GM12873 (cell line): ENCODE results near the gene KIAA1328.

ENCODE experiments used
- TF ChIP-seq, protein P1 (sequence below): IDR thresholded peaks from 2 replicates; pipeline ENCODE4 v1.5.1; 2012; ENCODE audit warnings: low read depth, mild to moderate bottlenecking, moderate library complexity, low read length, control low read depth; ENCODE audit not compliant: insufficient read depth; ENCODE audit errors: missing control alignments

The KIAA1328 gene

GRCh38 chr18:36843199-36843598, 14.3 kb downstream of the KIAA1328 start:
- TF ChIP-seq, protein P1, sequence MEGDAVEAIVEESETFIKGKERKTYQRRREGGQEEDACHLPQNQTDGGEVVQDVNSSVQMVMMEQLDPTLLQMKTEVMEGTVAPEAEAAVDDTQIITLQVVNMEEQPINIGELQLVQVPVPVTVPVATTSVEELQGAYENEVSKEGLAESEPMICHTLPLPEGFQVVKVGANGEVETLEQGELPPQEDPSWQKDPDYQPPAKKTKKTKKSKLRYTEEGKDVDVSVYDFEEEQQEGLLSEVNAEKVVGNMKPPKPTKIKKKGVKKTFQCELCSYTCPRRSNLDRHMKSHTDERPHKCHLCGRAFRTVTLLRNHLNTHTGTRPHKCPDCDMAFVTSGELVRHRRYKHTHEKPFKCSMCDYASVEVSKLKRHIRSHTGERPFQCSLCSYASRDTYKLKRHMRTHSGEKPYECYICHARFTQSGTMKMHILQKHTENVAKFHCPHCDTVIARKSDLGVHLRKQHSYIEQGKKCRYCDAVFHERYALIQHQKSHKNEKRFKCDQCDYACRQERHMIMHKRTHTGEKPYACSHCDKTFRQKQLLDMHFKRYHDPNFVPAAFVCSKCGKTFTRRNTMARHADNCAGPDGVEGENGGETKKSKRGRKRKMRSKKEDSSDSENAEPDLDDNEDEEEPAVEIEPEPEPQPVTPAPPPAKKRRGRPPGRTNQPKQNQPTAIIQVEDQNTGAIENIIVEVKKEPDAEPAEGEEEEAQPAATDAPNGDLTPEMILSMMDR = no peak

DNA sequence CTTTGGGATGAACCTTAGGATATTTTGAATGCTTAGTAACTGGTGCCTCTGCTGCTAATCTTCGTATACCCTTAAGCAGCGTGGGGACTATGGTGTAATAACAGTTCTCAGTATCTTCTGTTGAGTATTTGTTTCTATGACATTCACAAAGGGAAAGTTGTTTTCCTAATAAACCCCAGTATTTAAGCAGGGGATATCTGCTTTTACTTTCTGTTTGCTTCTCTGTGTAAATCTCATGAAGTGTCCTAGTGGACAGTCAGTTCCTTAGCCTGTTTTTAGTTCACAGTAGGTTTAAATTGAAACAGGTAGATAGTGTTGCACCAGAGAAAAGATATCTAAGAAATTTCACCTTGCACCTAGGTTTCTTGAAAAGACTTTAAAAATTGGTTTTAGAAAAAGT, 14.9 kb downstream of the KIAA1328 start:
- TF ChIP-seq, protein P1 = no peak

- TF ChIP-seq, protein P1 = no peak
Measured at GRCh38 chr18:36848609-36849008, 19.7 kb downstream of the KIAA1328 start.

DNA sequence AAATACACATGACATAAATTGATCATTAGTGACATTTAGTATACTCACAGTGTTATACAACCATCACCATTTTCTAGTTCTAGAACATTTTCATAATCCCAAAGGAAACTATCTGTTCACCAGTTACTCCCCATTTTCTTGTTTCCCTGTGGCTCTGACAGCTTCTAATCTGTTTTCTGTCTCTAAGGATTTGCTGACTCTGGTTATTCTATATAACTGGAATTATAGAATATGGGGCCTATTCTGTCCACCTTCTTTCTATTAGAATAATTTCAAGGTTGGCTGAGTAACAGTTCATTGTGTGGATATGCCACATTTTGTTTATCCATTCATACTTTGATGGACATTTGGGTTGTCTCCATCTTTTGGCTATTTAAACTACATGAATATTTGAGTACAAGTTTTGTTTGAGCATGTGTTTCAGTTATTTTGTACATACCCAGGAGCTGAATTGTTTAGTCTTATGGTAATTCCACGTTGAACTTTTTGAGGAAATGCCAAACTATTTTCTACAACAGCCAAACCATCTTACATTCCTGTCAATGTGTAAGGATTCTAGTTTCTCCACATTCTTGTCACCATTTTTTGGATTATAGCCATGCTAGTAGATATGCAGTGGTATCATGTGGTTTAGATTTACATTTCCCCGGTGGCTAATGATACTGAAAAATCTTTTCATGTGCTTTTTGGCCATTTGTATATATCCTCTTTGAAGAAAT, 20.5 kb downstream of the KIAA1328 start:
- TF ChIP-seq, protein P1 = no peak

DNA sequence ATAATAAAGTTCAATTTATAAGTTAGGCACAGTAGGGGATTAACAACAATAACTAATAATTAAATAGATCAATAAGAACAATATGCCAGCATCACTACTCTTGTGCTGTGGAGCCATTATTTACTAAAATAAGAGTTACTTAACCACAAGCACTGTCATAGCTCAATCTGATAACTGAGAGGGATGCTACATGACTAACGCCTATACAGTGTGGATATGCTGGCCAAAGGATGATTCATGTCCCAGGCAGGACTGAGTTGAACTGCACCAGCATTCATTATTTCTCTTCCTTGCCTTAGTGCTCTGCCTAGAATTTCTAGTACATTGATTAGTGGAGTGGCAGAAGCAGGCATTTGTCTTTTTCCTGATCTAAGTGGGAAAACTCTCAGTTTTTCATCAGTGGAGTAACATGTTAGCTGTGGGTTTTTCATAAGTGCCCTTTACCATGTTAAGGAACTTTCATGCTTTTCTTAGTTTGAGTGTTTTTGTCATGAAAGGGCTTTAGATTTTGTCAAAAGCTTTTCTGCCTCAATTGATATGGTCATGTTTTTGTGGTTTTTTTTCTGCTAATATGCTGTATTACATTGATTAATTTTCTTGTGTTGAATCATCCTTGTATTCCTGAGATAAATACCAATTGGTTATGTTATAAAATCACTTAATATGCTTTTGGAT, 21.7 kb downstream of the KIAA1328 start:
- TF ChIP-seq, protein P1 = no peak

- TF ChIP-seq, protein P1 = no peak
Measured at GRCh38 chr18:36851202-36851590, 22.3 kb downstream of the KIAA1328 start.

- TF ChIP-seq, protein P1 = no peak
Measured at GRCh38 chr18:36856815-36857214, 27.9 kb downstream of the KIAA1328 start.
